HG03460 (cell line): ENCODE measurements around the gene GTF2IRD1.
"Not testable (repeated sequence)": the region's sequence is repeated elsewhere in the genome, so short reads cannot be mapped to it uniquely, and the experiment has no call there.

Experiments used
- ATAC-seq: cut with Tn5 transposase; IDR thresholded peaks from one replicate; pipeline ENCODE4 v1.9.1; 2021; ENCODE audit not compliant: unreplicated experiment

Gene GTF2IRD1

GRCh38 chr7:74554178-74554577, 100.5 kb downstream of the GTF2IRD1 start:
- no peak for ATAC-seq

GRCh38 chr7:74560086-74560719, 106.5 kb downstream of the GTF2IRD1 start:
- ATAC-seq = no peak

GRCh38 chr7:74561898-74562613, 108.3 kb downstream of the GTF2IRD1 start:
- no peak for ATAC-seq

GRCh38 chr7:74563639-74564038, 109.9 kb downstream of the GTF2IRD1 start:
- not testable (repeated sequence) for ATAC-seq

GRCh38 chr7:74567318-74567668, 113.6 kb downstream of the GTF2IRD1 start:
- no peak for ATAC-seq

GRCh38 chr7:74568658-74569057, 115.0 kb downstream of the GTF2IRD1 start:
- no peak for ATAC-seq

GRCh38 chr7:74569501-74570075, 115.9 kb downstream of the GTF2IRD1 start:
- no peak for ATAC-seq

- no peak for ATAC-seq
Measured at GRCh38 chr7:74570533-74571156, 116.9 kb downstream of the GTF2IRD1 start.

GRCh38 chr7:74572301-74572979, 118.7 kb downstream of the GTF2IRD1 start:
- no peak for ATAC-seq

GRCh38 chr7:74573512-74573911, 119.8 kb downstream of the GTF2IRD1 start:
- ATAC-seq = no peak

GRCh38 chr7:74575083-74575784, 121.5 kb downstream of the GTF2IRD1 start:
- ATAC-seq = no peak

- ATAC-seq = no peak
Measured at GRCh38 chr7:74575811-74576210, 122.1 kb downstream of the GTF2IRD1 start.

GRCh38 chr7:74579800-74580685, 126.3 kb downstream of the GTF2IRD1 start:
- ATAC-seq = no peak

GRCh38 chr7:74581916-74582440, 128.3 kb downstream of the GTF2IRD1 start:
- ATAC-seq = no peak

- no peak for ATAC-seq
Measured at GRCh38 chr7:74582447-74583039, 128.8 kb downstream of the GTF2IRD1 start.

GRCh38 chr7:74583630-74584029, 129.9 kb downstream of the GTF2IRD1 start:
- no peak for ATAC-seq

- ATAC-seq = no peak
Measured at GRCh38 chr7:74584160-74584954, 130.7 kb downstream of the GTF2IRD1 start.

- ATAC-seq = no peak
Measured at GRCh38 chr7:74585844-74586243, 132.1 kb downstream of the GTF2IRD1 start.
